ENCODE data around the gene MAP2K6. TPM values are rescaled to one million over a fixed set of nuclear protein-coding genes. Genes with fewer than 3 reads are reported as not detected.

MAP2K6 gene
- total RNA-seq, 1 donor from 2014 or later, result 3.3 TPM

GRCh38 chr17:69492410-69493071, 78.0 kb downstream of the MAP2K6 start:
- peak; percentile 67 for DNase-seq (ENCODE audit: low read depth)

- no peak for DNase-seq (ENCODE audit: low read depth)
These were observed 81.3 kb downstream of the MAP2K6 start for GRCh38 chr17:69495787-69496186.

DNA sequence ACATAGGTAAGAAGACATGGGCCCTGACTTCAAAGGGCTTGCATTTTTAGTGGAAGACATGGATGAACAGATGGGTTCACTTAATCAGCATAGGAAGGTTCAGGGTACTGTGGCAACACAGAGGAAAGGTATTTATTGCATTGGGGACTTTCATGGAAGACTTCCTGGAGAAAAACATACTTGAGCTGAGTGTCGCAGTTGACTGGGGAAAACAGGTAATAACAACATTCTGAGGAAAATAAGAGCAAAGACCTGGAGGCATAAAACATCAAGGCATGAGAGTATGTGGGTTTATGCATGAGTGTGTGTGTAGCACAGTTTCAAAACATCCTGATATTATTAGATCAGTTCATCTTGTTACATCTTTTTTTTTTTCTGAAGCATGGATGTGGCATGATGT, 82.7 kb downstream of the MAP2K6 start:
- peak; percentile 76 for DNase-seq (ENCODE audit: low read depth)

- DNase-seq (ENCODE audit: low read depth), result no peak
These were observed 84.8 kb downstream of the MAP2K6 start for GRCh38 chr17:69499318-69499717.

DNA sequence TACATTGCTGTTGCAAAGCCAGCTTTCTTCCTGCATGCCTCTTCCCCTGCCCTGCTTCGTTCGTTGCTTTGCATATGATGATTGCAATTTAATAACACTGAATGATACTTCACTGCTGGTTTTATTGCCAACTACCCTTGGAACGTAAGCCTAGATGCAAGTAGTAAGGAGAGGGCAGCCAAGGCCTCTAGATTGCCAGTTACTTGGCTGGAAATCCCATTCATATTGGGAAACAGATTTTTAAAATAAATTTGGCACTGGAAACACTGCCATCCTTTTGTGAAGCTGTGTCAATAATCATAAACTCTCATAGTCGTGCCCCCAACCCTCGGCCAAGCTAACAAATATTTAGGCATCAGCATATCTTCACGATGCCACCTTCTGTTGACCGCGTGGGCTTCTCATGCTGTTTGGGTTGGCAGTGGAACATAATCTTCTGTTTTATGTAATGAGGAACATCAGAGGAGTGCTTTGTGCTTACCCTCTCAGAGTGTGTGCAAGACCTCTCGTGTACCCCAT, 86.5 kb downstream of the MAP2K6 start:
- DNase-seq (ENCODE audit: low read depth), result no peak

DNA sequence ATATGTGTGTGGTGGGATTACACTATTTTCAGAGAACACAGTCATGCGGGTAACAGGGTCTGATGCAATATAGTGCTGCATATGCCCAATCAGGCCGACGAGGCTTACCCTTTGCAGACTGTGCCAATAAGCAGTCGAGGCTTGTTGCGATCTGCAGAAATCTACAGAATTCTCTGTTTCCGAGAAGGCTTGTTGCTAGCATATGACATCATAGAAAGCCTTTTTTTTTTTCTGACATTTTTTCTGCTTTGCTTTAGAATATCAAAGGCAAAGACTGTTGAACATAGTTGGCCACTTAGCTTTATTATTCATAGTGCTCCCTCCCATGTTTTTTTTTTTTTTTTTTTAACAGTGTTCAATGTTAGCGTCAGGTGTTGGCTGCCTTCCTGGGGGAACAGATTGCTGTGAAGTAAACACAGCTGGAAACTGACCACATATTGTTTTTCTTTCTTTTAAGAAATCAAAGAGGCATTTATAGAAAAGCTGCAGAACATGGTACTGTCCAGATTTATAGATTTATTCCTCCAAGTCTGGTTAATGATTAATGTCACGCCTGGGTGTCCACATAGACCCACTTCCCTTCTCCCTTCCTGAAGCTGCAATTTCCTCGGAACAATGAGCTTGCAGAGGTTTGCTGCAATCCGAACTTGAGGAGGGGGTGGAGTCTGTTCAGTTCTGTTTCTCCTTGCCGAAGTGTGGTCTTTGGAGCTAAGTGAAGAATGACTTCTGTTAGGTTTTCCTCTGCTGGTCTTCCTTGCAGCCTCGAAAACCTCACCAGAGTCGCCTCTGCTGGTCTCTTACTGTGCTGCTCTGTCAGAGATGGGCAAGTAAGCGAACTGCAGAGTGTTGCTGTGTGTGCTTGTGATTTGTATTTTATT, 87.3 kb downstream of the MAP2K6 start:
- peak; percentile 89 for DNase-seq (ENCODE audit: low read depth)

DNA sequence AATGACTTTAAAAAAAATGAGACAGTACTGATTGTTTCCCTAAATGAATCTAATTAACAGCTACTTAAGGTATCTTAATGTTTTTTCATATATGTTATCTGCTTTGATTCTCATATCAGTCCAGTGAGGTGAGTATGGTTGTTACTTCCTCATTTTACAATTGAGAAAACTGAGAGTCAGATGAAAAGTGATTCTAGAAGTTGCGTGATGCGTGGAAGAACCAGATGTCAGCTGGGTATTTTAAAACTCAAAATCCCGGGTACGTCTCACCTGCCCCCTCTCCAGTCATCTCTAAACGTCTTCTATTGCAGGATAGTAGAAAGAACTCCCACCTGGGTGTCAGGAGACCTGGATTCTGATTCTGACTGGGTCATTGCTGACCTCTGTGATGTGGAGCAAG, 89.2 kb downstream of the MAP2K6 start:
- no peak for DNase-seq (ENCODE audit: low read depth)

DNA sequence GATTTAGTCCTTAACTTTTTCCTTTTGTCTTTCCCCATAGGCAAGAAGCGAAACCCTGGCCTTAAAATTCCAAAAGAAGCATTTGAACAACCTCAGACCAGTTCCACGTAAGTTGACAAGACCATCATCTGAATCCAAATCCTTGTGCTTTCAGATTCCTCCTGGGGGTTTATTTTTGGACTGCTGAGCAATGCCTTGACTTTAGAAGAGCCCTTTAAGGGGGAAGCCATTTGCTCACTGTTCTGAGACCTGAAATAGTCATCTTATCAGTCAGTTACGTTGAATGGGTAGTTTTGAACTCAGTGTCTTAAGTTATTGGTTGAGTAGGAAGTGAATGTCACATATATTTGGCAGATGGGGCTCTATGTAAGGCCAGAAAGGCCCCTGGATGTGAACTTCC, 91.2 kb downstream of the MAP2K6 start:
- no peak for DNase-seq (ENCODE audit: low read depth)

DNA sequence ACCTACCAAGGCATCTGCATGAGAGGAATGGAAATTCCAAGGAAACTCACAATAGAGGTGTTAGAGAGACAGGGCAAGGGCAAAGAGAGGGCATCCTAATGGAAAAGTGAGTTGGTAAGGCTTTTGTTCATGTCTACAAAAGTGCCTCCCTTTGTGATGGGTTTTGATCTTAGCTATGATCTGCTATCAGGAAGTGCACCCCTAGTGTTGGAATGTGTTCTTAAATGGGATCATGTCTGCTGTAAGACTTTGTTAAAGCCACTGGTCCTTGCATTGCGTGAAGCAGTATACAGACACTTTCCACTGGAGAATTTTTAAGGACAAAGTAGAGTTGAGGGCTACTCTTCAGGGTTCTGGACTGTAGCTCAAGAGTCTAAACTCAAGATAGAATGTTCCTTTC, 92.0 kb downstream of the MAP2K6 start:
- peak; percentile 24 for DNase-seq (ENCODE audit: low read depth)

- no peak for DNase-seq (ENCODE audit: low read depth)
These were observed 94.3 kb downstream of the MAP2K6 start for GRCh38 chr17:69508814-69509213.

DNA sequence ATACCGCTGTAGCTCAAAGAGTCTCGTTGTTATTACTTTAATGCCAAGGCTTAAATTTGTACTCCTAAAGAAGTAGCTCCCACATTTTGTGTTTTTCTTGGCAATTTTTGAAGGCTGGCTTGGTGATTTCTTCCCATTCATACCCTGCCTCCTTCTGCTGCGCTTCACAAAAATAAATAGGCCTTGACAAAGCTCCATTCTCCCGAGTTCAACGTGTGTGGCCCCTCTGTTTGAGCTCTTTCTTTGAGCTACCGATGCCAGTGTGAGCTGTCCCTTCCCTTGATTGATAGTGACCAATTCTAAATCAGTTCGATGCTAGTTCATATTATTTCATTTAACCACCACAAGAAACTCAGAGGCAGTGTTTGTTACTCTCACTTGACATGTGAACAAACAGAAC, 96.8 kb downstream of the MAP2K6 start:
- DNase-seq (ENCODE audit: low read depth), result no peak

GRCh38 chr17:69512946-69513345, 98.4 kb downstream of the MAP2K6 start:
- DNase-seq (ENCODE audit: low read depth), result no peak

DNA sequence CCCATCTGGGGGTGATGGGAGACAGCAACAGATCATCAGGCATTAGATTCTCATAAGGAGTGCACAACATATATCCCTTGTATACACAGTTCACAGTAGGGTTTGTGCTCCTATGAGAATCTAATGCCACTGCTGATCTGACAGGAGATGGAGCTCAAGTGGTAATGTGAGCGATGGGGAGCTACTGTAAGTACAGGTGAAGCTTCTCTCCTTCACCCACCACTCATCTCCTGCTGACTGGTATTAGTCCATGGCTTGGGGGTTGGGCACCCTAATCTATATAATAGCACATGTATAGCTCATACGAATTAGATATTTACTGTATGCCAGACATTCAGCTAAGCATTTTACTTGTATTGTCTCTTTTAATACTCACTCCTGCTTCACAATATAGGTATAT, 101.7 kb downstream of the MAP2K6 start:
- no peak for DNase-seq (ENCODE audit: low read depth)

DNA sequence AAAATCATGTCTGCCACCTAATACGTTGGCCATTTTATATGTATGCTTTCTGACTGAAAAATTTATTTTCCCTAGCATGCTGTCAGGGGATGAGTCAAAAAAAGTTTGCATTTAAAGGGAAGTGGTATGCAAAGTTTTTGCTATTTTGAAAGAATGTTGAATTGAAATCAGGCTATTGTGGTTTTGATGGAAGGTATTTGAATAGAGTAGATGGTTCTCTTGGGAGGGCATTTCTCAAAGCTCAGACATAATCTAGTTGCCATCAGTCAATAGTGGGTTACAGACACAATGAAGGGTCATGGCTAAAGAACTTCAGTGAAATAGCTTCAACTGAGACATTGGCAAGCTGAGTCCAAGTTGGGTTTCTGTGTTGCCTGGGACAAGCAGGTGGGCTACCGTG, 102.4 kb downstream of the MAP2K6 start:
- no peak for DNase-seq (ENCODE audit: low read depth)

DNA sequence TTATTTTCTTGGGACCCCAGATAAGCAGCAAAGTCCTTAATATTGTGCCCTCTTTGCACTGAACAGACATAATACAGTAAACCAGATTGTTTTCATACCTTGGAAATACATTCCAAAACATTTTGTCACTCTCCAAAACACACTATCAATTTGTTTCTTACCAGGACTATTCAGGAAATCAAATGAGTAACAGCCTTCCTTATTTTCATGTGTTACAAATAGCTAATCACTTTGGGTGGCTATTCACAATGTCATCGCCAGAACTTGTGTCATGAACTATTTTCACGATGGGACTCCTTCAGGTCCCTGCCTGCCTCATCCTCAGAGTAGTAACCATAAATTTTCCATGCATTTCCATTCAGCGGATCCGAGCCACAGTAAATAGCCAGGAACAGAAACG, 104.5 kb downstream of the MAP2K6 start:
- DNase-seq (ENCODE audit: low read depth), result no peak

DNA sequence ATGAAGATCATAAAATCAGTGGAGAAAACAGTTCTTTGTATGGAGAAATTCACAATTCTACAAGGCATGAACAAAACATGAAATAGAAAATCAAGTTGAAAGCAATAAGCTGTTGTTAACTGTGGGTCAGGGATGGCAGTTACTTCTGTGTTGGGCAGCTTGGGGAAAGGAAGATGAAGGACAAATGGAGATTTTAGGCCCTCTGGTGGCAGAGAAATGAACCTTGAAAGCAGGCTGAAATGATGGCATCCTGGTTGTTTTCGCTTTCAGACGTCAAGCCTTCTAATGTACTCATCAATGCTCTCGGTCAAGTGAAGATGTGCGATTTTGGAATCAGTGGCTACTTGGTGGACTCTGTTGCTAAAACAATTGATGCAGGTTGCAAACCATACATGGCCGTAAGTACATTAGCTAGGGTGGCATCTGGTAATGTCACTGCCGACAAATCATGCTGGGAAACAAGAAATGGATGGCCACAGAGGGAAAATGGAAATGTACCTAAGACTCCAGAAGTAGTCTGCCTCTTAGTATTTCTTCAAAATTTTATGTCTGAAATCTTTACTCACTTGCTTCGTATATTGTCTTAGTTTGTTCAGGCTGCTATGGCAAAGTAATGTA, 108.9 kb downstream of the MAP2K6 start:
- peak; percentile 61 for DNase-seq (ENCODE audit: low read depth)

DNA sequence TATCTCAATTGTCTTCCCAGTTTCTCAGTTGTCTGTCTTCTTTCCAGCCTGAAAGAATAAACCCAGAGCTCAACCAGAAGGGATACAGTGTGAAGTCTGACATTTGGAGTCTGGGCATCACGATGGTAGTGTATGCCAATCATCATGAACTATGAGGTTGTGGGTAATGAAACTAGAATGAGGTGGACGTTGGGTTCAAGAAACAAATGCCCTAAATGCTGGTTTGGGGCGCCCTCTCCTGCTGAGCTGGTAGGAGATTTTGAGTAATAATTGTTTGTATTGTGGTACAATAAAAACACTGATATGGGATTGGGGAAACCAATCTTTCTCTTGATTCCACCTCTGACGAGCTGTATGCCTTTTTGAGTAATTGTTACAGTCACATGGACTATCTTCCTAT, 110.4 kb downstream of the MAP2K6 start:
- no peak for DNase-seq (ENCODE audit: low read depth)

DNA sequence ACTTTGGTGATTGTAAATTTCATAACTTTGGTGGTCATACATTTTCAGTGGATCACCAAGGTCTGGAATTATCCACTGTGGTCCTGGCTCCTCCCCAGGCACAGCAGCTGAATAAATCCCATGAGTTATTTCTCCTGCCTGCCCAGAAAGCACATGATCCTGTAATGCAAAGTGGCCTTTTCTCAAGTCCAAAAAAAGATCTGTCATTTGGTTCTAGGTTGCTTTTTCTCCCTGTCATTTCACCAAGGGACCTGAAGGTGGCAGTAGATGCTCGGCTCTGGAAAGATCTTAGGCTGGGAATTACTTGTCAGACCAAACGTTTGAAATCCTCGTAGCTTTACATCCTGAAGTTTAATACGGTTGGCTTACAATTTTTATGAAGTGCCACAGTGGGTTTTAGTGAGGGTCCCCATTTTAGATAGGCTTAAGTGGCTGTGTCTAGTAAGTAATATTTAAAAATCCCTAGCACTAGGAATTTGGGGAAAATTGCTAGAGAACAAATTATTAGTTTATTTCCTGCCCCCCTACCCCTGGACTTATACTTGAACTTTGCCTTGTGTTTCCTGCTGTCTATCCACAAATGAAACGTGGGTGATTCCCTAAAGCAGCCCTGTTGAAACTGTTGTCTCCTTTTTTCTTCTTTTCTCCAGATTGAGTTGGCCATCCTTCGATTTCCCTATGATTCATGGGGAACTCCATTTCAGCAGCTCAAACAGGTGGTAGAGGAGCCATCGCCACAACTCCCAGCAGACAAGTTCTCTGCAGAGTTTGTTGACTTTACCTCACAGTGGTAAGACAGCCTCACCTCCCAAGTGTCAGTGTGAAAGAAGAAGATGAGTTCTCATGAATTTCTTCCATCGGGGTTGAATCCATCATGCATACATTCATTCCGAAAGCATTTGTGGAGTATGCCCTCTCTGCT, 111.7 kb downstream of the MAP2K6 start:
- peak; percentile 69 for DNase-seq (ENCODE audit: low read depth)

DNA sequence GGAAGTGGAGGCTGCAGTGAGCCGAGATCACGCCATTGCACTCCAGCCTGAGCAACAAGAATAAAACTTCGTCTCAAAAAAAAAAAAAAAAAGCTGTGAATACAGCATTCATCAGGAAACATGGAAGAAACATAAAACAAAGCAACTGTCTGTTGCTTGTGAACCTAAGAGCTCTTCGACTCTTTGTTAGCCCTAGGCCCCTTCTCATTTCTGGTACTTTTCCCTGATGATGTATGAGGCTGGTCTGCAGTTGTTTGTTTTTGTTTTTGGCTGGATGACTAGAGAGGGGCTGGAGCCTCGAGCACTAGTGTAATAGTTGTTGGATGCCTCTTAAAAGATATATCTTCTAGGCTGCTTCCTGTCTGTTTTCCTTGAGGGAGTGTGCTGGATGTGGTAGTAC, 113.5 kb downstream of the MAP2K6 start:
- no peak for DNase-seq (ENCODE audit: low read depth)

DNA sequence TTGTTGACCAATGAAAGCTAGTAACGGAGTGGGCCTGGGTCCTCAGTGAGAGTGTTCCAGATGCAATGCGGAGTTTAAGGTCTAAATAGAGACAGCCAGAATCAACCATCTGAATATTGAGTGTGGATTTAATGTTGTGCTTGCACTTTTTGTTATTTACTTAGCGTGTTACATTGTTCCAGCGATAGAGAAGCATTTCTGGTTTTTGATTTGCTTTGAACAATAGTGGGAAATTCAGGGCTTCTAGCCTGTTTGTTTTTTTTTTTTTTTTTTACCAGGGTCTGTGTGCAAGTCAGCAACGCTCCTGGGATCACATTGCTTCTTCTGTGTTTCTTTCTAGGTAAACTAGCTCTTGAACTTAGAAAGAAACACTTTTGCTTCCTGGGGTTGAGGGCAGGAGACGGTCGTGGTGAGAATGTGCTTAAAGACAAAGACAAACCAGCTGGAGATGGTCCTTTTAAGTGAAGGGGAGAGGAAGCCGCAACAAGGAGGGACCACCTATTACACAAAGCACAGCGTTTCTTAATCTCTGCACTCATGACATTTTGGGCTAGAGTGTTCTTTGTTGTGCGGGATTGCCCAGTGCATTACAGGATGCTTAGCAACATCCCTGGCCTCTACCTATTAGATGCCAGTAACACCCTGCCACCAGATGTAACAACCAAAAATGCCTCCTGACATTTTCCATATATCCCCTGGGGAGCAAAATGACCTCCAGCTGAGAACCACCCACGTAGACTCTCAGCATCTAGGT, 119.2 kb downstream of the MAP2K6 start:
- no peak for DNase-seq (ENCODE audit: low read depth)

- no peak for DNase-seq (ENCODE audit: low read depth)
These were observed 119.7 kb downstream of the MAP2K6 start for GRCh38 chr17:69534235-69534621.

All from renal cortical epithelial cell (primary cell).